SK-N-SH (cell line): ENCODE measurements around the gene MGAT5B. TPM values are rescaled to one million over a fixed set of nuclear protein-coding genes. Genes with fewer than 3 reads are reported as not detected.

Source experiments
- CTCF ChIA-PET: fragments of 300-600, 350-600 bp; formaldehyde crosslinking; extraction: SDS; loops from one replicate; lab custom pipeline; 2021; lab: Yijun Ruan, JAX
- POLR2A ChIA-PET: fragments of 350-600 bp; sonication (Branson Sonifier 250); formaldehyde crosslinking; extraction: SDS; loops from one replicate; lab custom pipeline; 2020; ENCODE audit warnings: antibody characterized with exemption, inconsistent platforms; lab: Yijun Ruan, JAX
- DNase-seq: peaks from one replicate; pipeline ENCODE4 v3.0.0; 2012
- H2AFZ ChIP-seq: fragments of 200-600 bp; sonication (generic); 2 replicates; pipeline ENCODE4 v1.8.1; 2016; ENCODE audit warnings: antibody characterized with exemption, mild to moderate bottlenecking, low read depth
- H3F3A ChIP-seq: fragments of 200-600 bp; sonication (generic); replicated peaks from 2 replicates; pipeline ENCODE3; 2016; ENCODE audit warnings: antibody characterized with exemption, mild to moderate bottlenecking; ENCODE audit not compliant: insufficient read depth
- H3K27ac ChIP-seq, 2 experiments: fragments of 200-500 bp in 1 of 2; fragments of 200-600 bp in 1 of 2; sonication (Bioruptor generic) in 1 of 2; sonication (generic), shearing (Covaris generic) in 1 of 2; 2 replicates each; pipeline versions ENCODE4 v1.5.1 to v1.6.1; 2014 to 2016; ENCODE audit warnings: low read depth in 2 of 2, inconsistent platforms in 1 of 2, low read length in 1 of 2, mild to moderate bottlenecking in 1 of 2, mixed read lengths in 1 of 2
- H3K27me3 ChIP-seq: fragments of 200-600 bp; sonication (generic), shearing (Covaris generic); 2 replicates; pipeline ENCODE4 v1.6.1; 2016; ENCODE audit warnings: mixed run types; ENCODE audit not compliant: insufficient read depth
- H3K36me3 ChIP-seq, 2 experiments: fragments of 200-500 bp in 1 of 2; fragments of 200-600 bp in 1 of 2; sonication (Bioruptor generic) in 1 of 2; sonication (generic) in 1 of 2; replicated peaks in 1 of 2; 2 replicates each; pipeline versions ENCODE3 to v1.5.1; 2014 to 2016; ENCODE audit warnings: low read length in 1 of 2, mild to moderate bottlenecking in 1 of 2; ENCODE audit not compliant: insufficient read depth in 2 of 2, control insufficient read depth in 1 of 2
- H3K4me1 ChIP-seq, 2 experiments: fragments of 200-500 bp in 1 of 2; fragments of 200-600 bp in 1 of 2; sonication (Bioruptor generic) in 1 of 2; sonication (generic), shearing (Covaris generic) in 1 of 2; 2 replicates each; pipeline versions ENCODE4 v1.5.1 to v1.6.1; 2014 to 2016; ENCODE audit warnings: low read depth in 1 of 2, low read length in 1 of 2, mixed run types in 1 of 2; ENCODE audit not compliant: insufficient read depth in 2 of 2, control insufficient read depth in 1 of 2
- H3K4me2 ChIP-seq: fragments of 200-600 bp; sonication (generic), shearing (Covaris generic); 2 replicates; pipeline ENCODE4 v1.6.1; 2017; ENCODE audit warnings: mixed run types
- H3K4me3 ChIP-seq, 2 experiments: fragments of 200-500 bp in 1 of 2; fragments of 200-600 bp in 1 of 2; sonication (Bioruptor generic) in 1 of 2; sonication (generic), shearing (Covaris generic) in 1 of 2; 2 replicates each; pipeline versions ENCODE4 v1.5.1 to v1.8.1; 2014 to 2016; ENCODE audit warnings: low read depth in 2 of 2, inconsistent platforms in 1 of 2, low read length in 1 of 2, mild to moderate bottlenecking in 1 of 2, mixed read lengths in 1 of 2, moderate library complexity in 1 of 2
- H3K79me2 ChIP-seq: fragments of 200-600 bp; sonication (generic); 2 replicates; pipeline ENCODE4 v1.8.1; 2017; ENCODE audit warnings: mild to moderate bottlenecking; ENCODE audit not compliant: insufficient read depth
- H3K9ac ChIP-seq: fragments of 200-600 bp; sonication (generic); 2 replicates; pipeline ENCODE4 v1.6.1; 2017; ENCODE audit warnings: mixed run types
- H3K9me2 ChIP-seq: fragments of 200-600 bp; sonication (generic); 2 replicates; pipeline ENCODE4 v1.6.1; 2017; ENCODE audit warnings: mixed run types
- H3K9me3 ChIP-seq: fragments of 200-600 bp; sonication (generic); 2 replicates; pipeline ENCODE4 v1.6.1; 2017; ENCODE audit warnings: mixed run types, mild to moderate bottlenecking, moderate library complexity
- H4K20me1 ChIP-seq: fragments of 200-600 bp; sonication (generic); 2 replicates; pipeline ENCODE4 v1.6.1; 2017; ENCODE audit warnings: mild to moderate bottlenecking, mixed run types; ENCODE audit not compliant: insufficient read depth
- CTCF ChIP-seq: fragments of 200-600 bp; sonication (generic); IDR thresholded peaks from 2 replicates; pipeline ENCODE4 v1.6.1; 2017; ENCODE audit warnings: antibody characterized with exemption, mild to moderate bottlenecking, moderate library complexity
- ELF1 ChIP-seq: IDR thresholded peaks from 2 replicates; pipeline ENCODE4 v1.4.0; 2012
- EP300 ChIP-seq, 2 experiments: IDR thresholded peaks; 2 replicates each; pipeline versions ENCODE4 v1.4.0 to v1.6.1; 2012; ENCODE audit warnings: borderline replicate concordance in 1 of 2, low read depth in 1 of 2, low read length in 1 of 2
- GATA2 ChIP-seq: sonication (generic); formaldehyde crosslinking; IDR thresholded peaks from 2 replicates; pipeline ENCODE4 v1.5.0; 2020; ENCODE audit warnings: mild to moderate bottlenecking, missing genetic modification reagents
- IRF3 ChIP-seq: fragments of 150-350 bp; IDR thresholded peaks from 2 replicates; pipeline ENCODE4 v1.6.1; 2016; ENCODE audit warnings: mild to moderate bottlenecking, low read depth, low read length
- JUND ChIP-seq: IDR thresholded peaks from 2 replicates; pipeline ENCODE4 v1.4.0; 2012
- NFIC ChIP-seq: IDR thresholded peaks from 2 replicates; pipeline ENCODE4 v1.4.0; 2012; ENCODE audit warnings: borderline replicate concordance
- NRF1 ChIP-seq: IDR thresholded peaks from 2 replicates; pipeline ENCODE4 v1.6.1; 2012; ENCODE audit warnings: low read depth, mild to moderate bottlenecking, low read length
- PBX3 ChIP-seq: IDR thresholded peaks from 2 replicates; pipeline ENCODE4; 2012
- RAD21 ChIP-seq: IDR thresholded peaks from 2 replicates; pipeline ENCODE4 v1.6.1; 2012; ENCODE audit warnings: mild to moderate bottlenecking, low read length
- RFX5 ChIP-seq: IDR thresholded peaks from 2 replicates; pipeline ENCODE4 v1.6.1; 2012; ENCODE audit warnings: mild to moderate bottlenecking, improper control_type of control experiment, low read length
- RXRA ChIP-seq: IDR thresholded peaks from 2 replicates; pipeline ENCODE4 v1.4.0; 2012; ENCODE audit warnings: low read depth, mild to moderate bottlenecking, borderline replicate concordance
- SIN3A ChIP-seq: IDR thresholded peaks from 2 replicates; pipeline ENCODE4 v1.6.1; 2012; ENCODE audit warnings: low read depth, mild to moderate bottlenecking, low read length, moderate library complexity, borderline replicate concordance
- TCF12 ChIP-seq: IDR thresholded peaks from 2 replicates; pipeline ENCODE4 v1.4.0; 2012
- TEAD4 ChIP-seq: IDR thresholded peaks from 2 replicates; pipeline ENCODE4 v1.4.0; 2012; ENCODE audit warnings: mild to moderate bottlenecking, borderline replicate concordance; ENCODE audit not compliant: insufficient read depth
- YY1 ChIP-seq: IDR thresholded peaks from 2 replicates; pipeline ENCODE4 v1.4.0; 2012; ENCODE audit warnings: low read depth, mild to moderate bottlenecking
- WGBS: methylation state at CpG from one replicate; pipeline ENCODE4 v1.1.6; 2017; ENCODE audit warnings: low lambda C conversion rate; 5-methylcytosine and 5-hydroxymethylcytosine counted together
- polyA plus RNA-seq, 3 experiments: library from polyadenylated mRNA; depleted of rRNA; stranded (reverse); fragments of >200 nt; gene quantifications; 2 replicates each; pipeline ENCODE4 v1.2.3, GENCODE V29; 2012
- TF ChIP-seq, protein P1 (sequence below): IDR thresholded peaks from 2 replicates; pipeline ENCODE4 v1.6.1; 2012; ENCODE audit warnings: mild to moderate bottlenecking, low read depth, low read length, moderate library complexity

Gene MGAT5B
- polyA plus RNA-seq, 1 of the 3 experiments (the other 2 are of a cell fraction): 13.8 TPM

- no peak for DNase-seq
- Histone ChIP-seq H3K9me2 (no peaks in the 10 kb centered on the region), H3K27ac (no peak overlapping the region), H3K9ac (no peak overlapping the region), H3K4me2 (no peak overlapping the region), H3K4me3 (no peak overlapping the region), H3K79me2 (no peaks in the 10 kb centered on the region), H4K20me1 (no peaks in the 10 kb centered on the region), H3K9me3 (no peaks in the 10 kb centered on the region), H3K27me3 (peaks cover 27% of the 10 kb centered on the region; the same call in 1 of the 2 replicates), H3K36me3 (no peaks in the 10 kb centered on the region), H3F3A (no peaks in the 10 kb centered on the region), H2AFZ (no peak overlapping the region), H3K4me1 (peaks cover 0 to 5% of the 10 kb centered on the region in 2 experiments; a peak in 2 of 4 replicates)
- ChIA-PET CTCF (interaction anchor here (1.0 to 2.5 kb wide), 3 partner anchors 49 to 94 kb away, joined by 3 to 12 read pairs (median 3); partner anchors contain the start of gene MGAT5B), POLR2A (no interaction called here)
- WGBS: 53% methylated on average over 1 of the region's 1 CpG
- no peak for TF ChIP-seq NFIC
- no peak for TF ChIP-seq RXRA
- no peak for TF ChIP-seq SIN3A
- TF ChIP-seq GATA2 (CRISPR knock-in tag): no peak
- TF ChIP-seq JUND: no peak
- TF ChIP-seq RFX5: no peak
- TF ChIP-seq, protein P1, sequence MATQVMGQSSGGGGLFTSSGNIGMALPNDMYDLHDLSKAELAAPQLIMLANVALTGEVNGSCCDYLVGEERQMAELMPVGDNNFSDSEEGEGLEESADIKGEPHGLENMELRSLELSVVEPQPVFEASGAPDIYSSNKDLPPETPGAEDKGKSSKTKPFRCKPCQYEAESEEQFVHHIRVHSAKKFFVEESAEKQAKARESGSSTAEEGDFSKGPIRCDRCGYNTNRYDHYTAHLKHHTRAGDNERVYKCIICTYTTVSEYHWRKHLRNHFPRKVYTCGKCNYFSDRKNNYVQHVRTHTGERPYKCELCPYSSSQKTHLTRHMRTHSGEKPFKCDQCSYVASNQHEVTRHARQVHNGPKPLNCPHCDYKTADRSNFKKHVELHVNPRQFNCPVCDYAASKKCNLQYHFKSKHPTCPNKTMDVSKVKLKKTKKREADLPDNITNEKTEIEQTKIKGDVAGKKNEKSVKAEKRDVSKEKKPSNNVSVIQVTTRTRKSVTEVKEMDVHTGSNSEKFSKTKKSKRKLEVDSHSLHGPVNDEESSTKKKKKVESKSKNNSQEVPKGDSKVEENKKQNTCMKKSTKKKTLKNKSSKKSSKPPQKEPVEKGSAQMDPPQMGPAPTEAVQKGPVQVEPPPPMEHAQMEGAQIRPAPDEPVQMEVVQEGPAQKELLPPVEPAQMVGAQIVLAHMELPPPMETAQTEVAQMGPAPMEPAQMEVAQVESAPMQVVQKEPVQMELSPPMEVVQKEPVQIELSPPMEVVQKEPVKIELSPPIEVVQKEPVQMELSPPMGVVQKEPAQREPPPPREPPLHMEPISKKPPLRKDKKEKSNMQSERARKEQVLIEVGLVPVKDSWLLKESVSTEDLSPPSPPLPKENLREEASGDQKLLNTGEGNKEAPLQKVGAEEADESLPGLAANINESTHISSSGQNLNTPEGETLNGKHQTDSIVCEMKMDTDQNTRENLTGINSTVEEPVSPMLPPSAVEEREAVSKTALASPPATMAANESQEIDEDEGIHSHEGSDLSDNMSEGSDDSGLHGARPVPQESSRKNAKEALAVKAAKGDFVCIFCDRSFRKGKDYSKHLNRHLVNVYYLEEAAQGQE: no peak
- no peak for TF ChIP-seq TCF12
- no peak for TF ChIP-seq YY1
These were observed 94.7 kb downstream of the MGAT5B start for GRCh38 chr17:76962858-76963257.

DNA sequence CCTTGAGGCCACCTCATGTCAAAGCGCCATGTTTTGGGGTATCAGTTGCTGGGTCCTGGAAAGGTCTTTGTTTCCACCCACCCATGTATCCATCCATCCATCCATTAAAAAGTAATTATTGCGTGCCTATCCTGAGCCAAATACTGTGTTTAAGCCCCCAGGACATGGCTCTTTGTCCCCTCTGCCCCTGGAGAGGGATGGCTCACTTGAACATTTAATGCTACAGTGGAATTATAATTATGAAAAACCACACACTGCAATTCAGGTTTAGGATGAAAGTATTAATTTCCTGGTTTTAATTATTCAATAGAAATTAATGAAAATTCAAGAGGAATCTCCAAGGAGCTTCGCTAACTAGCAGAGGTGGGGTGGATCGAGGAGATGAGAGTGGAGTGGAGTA is 97.8 kb downstream of the MGAT5B start:
- H3K4me2 ChIP-seq: no peak overlapping the region
- CTCF ChIA-PET: interaction anchor here (2.1 kb wide), 1 partner anchor 91 kb away, joined by 10 read pairs; no protein-coding TSS in a partner anchor
- H4K20me1 ChIP-seq: no peaks in the 10 kb centered on the region
- H3K27me3 ChIP-seq: peaks cover 41% of the 10 kb centered on the region; the same call in 1 of the 2 replicates
- POLR2A ChIA-PET: interaction anchor here (0.8 kb wide), 1 partner anchor 26 kb away, joined by 3 read pairs; no protein-coding TSS in a partner anchor
- H3F3A ChIP-seq: no peaks in the 10 kb centered on the region
- no peak overlapping the region for H3K27ac ChIP-seq
- no peaks in the 10 kb centered on the region for H3K79me2 ChIP-seq
- peaks cover 3 to 18% of the 10 kb centered on the region in 2 experiments; a peak in 1 of 4 replicates for H3K4me1 ChIP-seq
- DNase-seq: no peak
- 74% methylated on average over 4 of the region's 4 CpGs for WGBS
- no peaks in the 10 kb centered on the region for H3K9me3 ChIP-seq
- no peak overlapping the region for H3K9ac ChIP-seq
- H3K36me3 ChIP-seq: no peaks in the 10 kb centered on the region
- no peak overlapping the region for H3K4me3 ChIP-seq
- no peaks in the 10 kb centered on the region for H3K9me2 ChIP-seq
- no peak overlapping the region for H2AFZ ChIP-seq
- no peak for TF ChIP-seq PBX3
- TF ChIP-seq ELF1: no peak
- no peak for TF ChIP-seq RAD21
- no peak for TF ChIP-seq EP300 (IDR thresholded peaks at IDR 0.05; ENCODE audit: borderline replicate concordance in 1 of 2, low read depth in 1 of 2, low read length in 1 of 2)
- TF ChIP-seq CTCF: no peak
- TF ChIP-seq JUND: no peak
- TF ChIP-seq TEAD4: no peak
- no peak for TF ChIP-seq RFX5
- TF ChIP-seq NRF1: no peak
- no peak for TF ChIP-seq IRF3
